Loucy (cell line): ENCODE results near the gene PLK2.

Source experiments
- H2AFZ ChIP-seq: fragments of 200-600 bp; sonication (generic); 2 replicates; pipeline ENCODE4 v1.6.0; 2016; ENCODE audit warnings: antibody characterized with exemption, mild to moderate bottlenecking, low read length, moderate library complexity
- H3F3A ChIP-seq: fragments of 200-600 bp; 2 replicates; pipeline ENCODE4 v1.6.0; 2016; ENCODE audit warnings: antibody characterized with exemption, low read depth, mild to moderate bottlenecking
- H3K27me3 ChIP-seq: fragments of 200-600 bp; sonication (generic); 2 replicates; pipeline ENCODE4 v1.6.1; 2014; ENCODE audit warnings: low read length, mild to moderate bottlenecking; ENCODE audit not compliant: insufficient read depth, poor library complexity, severe bottlenecking
- H3K36me3 ChIP-seq: fragments of 200-600 bp; sonication (generic); 2 replicates; pipeline ENCODE4 v1.6.1; 2016; ENCODE audit warnings: low read length; ENCODE audit not compliant: insufficient read depth
- H3K4me1 ChIP-seq: fragments of 200-600 bp; sonication (generic); 2 replicates; pipeline ENCODE4 v1.5.1; 2014; ENCODE audit warnings: low read length, mild to moderate bottlenecking; ENCODE audit not compliant: insufficient read depth, poor library complexity, severe bottlenecking
- H3K4me2 ChIP-seq: fragments of 200-600 bp; sonication (generic); 2 replicates; pipeline ENCODE4 v1.6.0; 2014; ENCODE audit warnings: antibody characterized with exemption, low read length, low read depth, mild to moderate bottlenecking; ENCODE audit not compliant: poor library complexity, severe bottlenecking
- H3K4me3 ChIP-seq: fragments of 200-600 bp; sonication (generic); 2 replicates; pipeline ENCODE4 v1.5.1; 2014; ENCODE audit warnings: low read length, mild to moderate bottlenecking, mixed read lengths; ENCODE audit not compliant: poor library complexity, severe bottlenecking
- H3K79me2 ChIP-seq: fragments of 200-600 bp; sonication (generic); 2 replicates; pipeline ENCODE4 v1.6.1; 2014; ENCODE audit warnings: low read length; ENCODE audit not compliant: insufficient read depth
- H3K9ac ChIP-seq: fragments of 200-600 bp; sonication (generic); 2 replicates; pipeline ENCODE4 v1.6.0; 2014; ENCODE audit warnings: mild to moderate bottlenecking, low read depth, low read length, moderate library complexity; ENCODE audit not compliant: poor library complexity, severe bottlenecking
- H3K9me2 ChIP-seq: fragments of 200-600 bp; sonication (generic); replicated peaks from 2 replicates; pipeline ENCODE4 v1.6.1; 2016; ENCODE audit warnings: low read depth, low read length, mixed read lengths
- H3K9me3 ChIP-seq: fragments of 200-600 bp; sonication (generic); 2 replicates; pipeline ENCODE4 v1.6.1; 2014; ENCODE audit warnings: mild to moderate bottlenecking, antibody characterized with exemption, low read length, low read depth; ENCODE audit not compliant: insufficient read depth
- H4K20me1 ChIP-seq: fragments of 200-600 bp; sonication (generic); 2 replicates; pipeline ENCODE4 v1.6.0; 2014; ENCODE audit warnings: antibody characterized with exemption, low read length, mild to moderate bottlenecking; ENCODE audit not compliant: insufficient read depth, poor library complexity, severe bottlenecking
- EZH2phosphoT487 ChIP-seq: fragments of 200-600 bp; IDR thresholded peaks from 2 replicates; pipeline ENCODE4 v1.6.1; 2018; ENCODE audit warnings: antibody characterized with exemption, mild to moderate bottlenecking, moderate library complexity, borderline replicate concordance
- TF ChIP-seq, protein P1 (sequence below): fragments of 200-600 bp; sonication (generic); conservative IDR thresholded peaks from 2 replicates; pipeline ENCODE4 v1.5.1; 2014; ENCODE audit warnings: mild to moderate bottlenecking, antibody characterized with exemption, low read length

PLK2 gene

DNA sequence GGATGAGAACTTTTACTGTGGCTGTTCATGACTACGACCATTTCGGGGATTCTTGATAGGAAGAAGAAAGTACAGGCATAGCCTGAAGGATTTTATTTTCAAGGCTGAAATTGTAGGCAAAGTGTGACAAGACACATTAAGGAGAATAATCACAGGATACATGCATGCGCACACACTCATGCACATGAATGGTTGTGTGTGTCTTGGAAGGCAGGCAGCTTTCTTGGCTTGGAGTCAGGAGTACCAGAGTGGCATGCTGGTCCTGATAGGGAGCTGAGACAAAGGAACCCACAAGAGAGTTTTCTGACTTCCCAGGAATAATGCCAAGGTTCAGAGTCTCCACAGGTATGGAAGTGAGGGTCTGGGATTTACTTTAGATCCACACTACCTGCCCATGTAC lies 22.2 kb downstream of the PLK2 start:
- Histone ChIP-seq H3K9ac (no peak overlapping the region), H3K9me3 (no peaks in the 10 kb centered on the region), H4K20me1 (no peaks in the 10 kb centered on the region), H3K4me3 (no peak overlapping the region), H3K36me3 (no peaks in the 10 kb centered on the region), H3K4me2 (no peak overlapping the region), H2AFZ (no peak overlapping the region), H3K4me1 (peaks cover 4% of the 10 kb centered on the region), H3K79me2 (no peaks in the 10 kb centered on the region), H3K27me3 (no peaks in the 10 kb centered on the region), H3K9me2 (no peaks in the 10 kb centered on the region), H3F3A (no peaks in the 10 kb centered on the region)
- no peak for TF ChIP-seq EZH2phosphoT487
- TF ChIP-seq, protein P1, sequence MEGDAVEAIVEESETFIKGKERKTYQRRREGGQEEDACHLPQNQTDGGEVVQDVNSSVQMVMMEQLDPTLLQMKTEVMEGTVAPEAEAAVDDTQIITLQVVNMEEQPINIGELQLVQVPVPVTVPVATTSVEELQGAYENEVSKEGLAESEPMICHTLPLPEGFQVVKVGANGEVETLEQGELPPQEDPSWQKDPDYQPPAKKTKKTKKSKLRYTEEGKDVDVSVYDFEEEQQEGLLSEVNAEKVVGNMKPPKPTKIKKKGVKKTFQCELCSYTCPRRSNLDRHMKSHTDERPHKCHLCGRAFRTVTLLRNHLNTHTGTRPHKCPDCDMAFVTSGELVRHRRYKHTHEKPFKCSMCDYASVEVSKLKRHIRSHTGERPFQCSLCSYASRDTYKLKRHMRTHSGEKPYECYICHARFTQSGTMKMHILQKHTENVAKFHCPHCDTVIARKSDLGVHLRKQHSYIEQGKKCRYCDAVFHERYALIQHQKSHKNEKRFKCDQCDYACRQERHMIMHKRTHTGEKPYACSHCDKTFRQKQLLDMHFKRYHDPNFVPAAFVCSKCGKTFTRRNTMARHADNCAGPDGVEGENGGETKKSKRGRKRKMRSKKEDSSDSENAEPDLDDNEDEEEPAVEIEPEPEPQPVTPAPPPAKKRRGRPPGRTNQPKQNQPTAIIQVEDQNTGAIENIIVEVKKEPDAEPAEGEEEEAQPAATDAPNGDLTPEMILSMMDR: no peak

DNA sequence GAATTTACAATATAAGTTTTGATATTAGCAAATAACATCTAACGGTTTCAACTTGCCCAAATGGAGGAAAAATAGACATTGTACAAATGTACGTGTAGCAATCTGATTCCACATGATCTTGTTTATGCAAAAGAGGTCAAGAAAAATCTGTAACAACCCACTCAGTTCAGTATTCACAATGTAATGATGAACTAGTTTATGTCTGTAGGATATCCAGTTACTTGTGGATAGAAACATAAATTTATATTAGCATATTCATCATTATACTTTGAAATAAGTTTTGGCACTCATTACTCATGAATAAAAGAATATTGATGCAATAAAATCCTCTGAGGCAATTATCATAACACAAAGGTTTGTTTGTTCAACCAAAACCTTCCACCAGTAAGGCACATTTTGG lies 28.1 kb downstream of the PLK2 start:
- Histone ChIP-seq H3K79me2 (no peaks in the 10 kb centered on the region), H2AFZ (no peak overlapping the region), H3K27me3 (no peaks in the 10 kb centered on the region), H3K9me2 (no peaks in the 10 kb centered on the region), H3K4me1 (peaks cover 4% of the 10 kb centered on the region), H3F3A (no peaks in the 10 kb centered on the region), H3K36me3 (no peaks in the 10 kb centered on the region), H3K9ac (no peak overlapping the region), H3K4me2 (no peak overlapping the region), H3K9me3 (no peaks in the 10 kb centered on the region), H3K4me3 (no peak overlapping the region), H4K20me1 (no peaks in the 10 kb centered on the region)
- TF ChIP-seq, protein P1: no peak
- TF ChIP-seq EZH2phosphoT487: no peak

GRCh38 chr5:58412932-58413331 lies 47.0 kb downstream of the PLK2 start:
- TF ChIP-seq, protein P1: no peak
- TF ChIP-seq EZH2phosphoT487: no peak
- Histone ChIP-seq H3K27me3 (no peaks in the 10 kb centered on the region), H3K4me3 (no peak overlapping the region), H3K4me1 (no peaks in the 10 kb centered on the region), H3K36me3 (no peaks in the 10 kb centered on the region), H3K9me2 (no peaks in the 10 kb centered on the region), H4K20me1 (no peaks in the 10 kb centered on the region), H3F3A (no peaks in the 10 kb centered on the region), H3K9me3 (no peaks in the 10 kb centered on the region), H2AFZ (no peak overlapping the region), H3K79me2 (no peaks in the 10 kb centered on the region), H3K4me2 (no peak overlapping the region), H3K9ac (no peak overlapping the region)
